BE2C (cell line): ENCODE data around the gene PARP8. TPM values are rescaled to one million over a fixed set of nuclear protein-coding genes. Genes with fewer than 3 reads are reported as not detected.
"Not testable (repeated sequence)": the region's sequence is repeated elsewhere in the genome, so short reads cannot be mapped to it uniquely, and the experiment has no call there.

Experiments used
- DNase-seq: peaks from one replicate; pipeline ENCODE4 v3.0.0-alpha.2; 2020
- H3K27me3 ChIP-seq: fragments of 250-450 bp; sonication (Bioruptor Pico); 2 replicates; pipeline ENCODE4 v1.5.1; 2020; ENCODE audit warnings: mild to moderate bottlenecking
- H3K36me3 ChIP-seq: fragments of 250-450 bp; sonication (Bioruptor Pico); 2 replicates; pipeline ENCODE4 v1.5.1; 2020; ENCODE audit warnings: mild to moderate bottlenecking
- H3K4me1 ChIP-seq: fragments of 250-450 bp; sonication (Bioruptor Pico); 2 replicates; pipeline ENCODE4 v1.5.1; 2020
- H3K4me3 ChIP-seq: 2 replicates; pipeline ENCODE4 v1.5.1; 2011; ENCODE audit warnings: low read depth, low read length
- H3K9me3 ChIP-seq: fragments of 250-450 bp; sonication (Bioruptor Pico); 2 replicates; pipeline ENCODE4 v1.5.1; 2020
- CTCF ChIP-seq: IDR thresholded peaks from 2 replicates; pipeline ENCODE4 v1.5.1; 2012; ENCODE audit warnings: mild to moderate bottlenecking, low read depth, low read length
- polyA plus RNA-seq: library from polyadenylated mRNA; unstranded; fragments of >200 nt; gene quantifications from one replicate; pipeline ENCODE4 v1.2.1, GENCODE V29; 2012; ENCODE audit warnings: low read depth, missing spikeins; ENCODE audit not compliant: insufficient read length, insufficient read depth

Gene PARP8
- polyA plus RNA-seq: 0.91 TPM

GRCh38 chr5:50666261-50667022 lies at the start of gene PARP8:
Gene PARP8, plus strand, starts transcription at chr5:50666637. Its CDS starts 459 bp downstream, at chr5:50667096.
- TF ChIP-seq CTCF: no peak
- peak; percentile 33 for DNase-seq
- H3K4me3 ChIP-seq: peak within 1 kb of the TSS; percentile 68
- peaks cover 13% of the 10 kb centered on the region for H3K27me3 ChIP-seq
- H3K36me3 ChIP-seq: no peaks in the 10 kb centered on the region
- H3K4me1 ChIP-seq: no peaks in the 10 kb centered on the region
- no peaks in the 10 kb centered on the region for H3K9me3 ChIP-seq

GRCh38 chr5:50623666-50624065 lies 42.8 kb upstream of the PARP8 start:
- TF ChIP-seq CTCF: no peak
- Histone ChIP-seq H3K27me3 (no peaks in the 10 kb centered on the region), H3K4me1 (no peaks in the 10 kb centered on the region), H3K36me3 (no peaks in the 10 kb centered on the region), H3K9me3 (no peaks in the 10 kb centered on the region), H3K4me3 (no peak overlapping the region)
- no peak for DNase-seq

- not testable (repeated sequence) for H3K4me1 ChIP-seq, DNase-seq
These were observed 31.6 kb upstream of the PARP8 start for GRCh38 chr5:50634866-50635265.

GRCh38 chr5:50637576-50637975 lies 28.9 kb upstream of the PARP8 start:
- H3K27me3 ChIP-seq, DNase-seq, H3K4me3 ChIP-seq, H3K36me3 ChIP-seq, H3K9me3 ChIP-seq, H3K4me1 ChIP-seq: not testable (repeated sequence)

More at GRCh38 chr5:50634866-50635265, 31.6 kb upstream of the PARP8 start:
- H3K27me3 ChIP-seq, H3K9me3 ChIP-seq, H3K4me3 ChIP-seq, H3K36me3 ChIP-seq: not testable (repeated sequence)

- Histone ChIP-seq H3K4me3 (no peak overlapping the region), H3K9me3 (no peaks in the 10 kb centered on the region), H3K27me3 (no peaks in the 10 kb centered on the region), H3K36me3 (no peaks in the 10 kb centered on the region), H3K4me1 (no peaks in the 10 kb centered on the region)
- DNase-seq: no peak
- TF ChIP-seq CTCF: no peak
These were observed 19.8 kb upstream of the PARP8 start for GRCh38 chr5:50646591-50646990.

GRCh38 chr5:50647726-50648125 lies 18.7 kb upstream of the PARP8 start:
- no peaks in the 10 kb centered on the region for H3K4me1 ChIP-seq
- no peak for DNase-seq

More at GRCh38 chr5:50647726-50648125, 18.7 kb upstream of the PARP8 start:
- no peaks in the 10 kb centered on the region for H3K9me3 ChIP-seq
- no peaks in the 10 kb centered on the region for H3K36me3 ChIP-seq
- no peak overlapping the region for H3K4me3 ChIP-seq
- no peak for TF ChIP-seq CTCF
- no peaks in the 10 kb centered on the region for H3K27me3 ChIP-seq
